Neural crest cell (in vitro differentiated cells): ENCODE results near the gene SPINK8. TPM values are rescaled to one million over a fixed set of nuclear protein-coding genes. Genes with fewer than 3 reads are reported as not detected.
"Not testable (repeated sequence)": the region's sequence is repeated elsewhere in the genome, so short reads cannot be mapped to it uniquely, and the experiment has no call there.

Experiments
- DNase-seq: peaks from one replicate; pipeline ENCODE4 v3.0.0; 2021; ENCODE audit warnings: low read depth, mixed read lengths, low spot score
- H3K27ac Mint-ChIP-seq: one replicate; pipeline ENCODE4 v1.8.0; 2021; ENCODE audit warnings: mild to moderate bottlenecking, mixed read lengths; ENCODE audit not compliant: unreplicated experiment
- H3K27me3 Mint-ChIP-seq: 2 replicates; pipeline ENCODE4 v1.8.0; 2021; ENCODE audit warnings: low read depth, mild to moderate bottlenecking, mixed read lengths
- H3K36me3 Mint-ChIP-seq: 2 replicates; pipeline ENCODE4 v1.8.0; 2021; ENCODE audit warnings: low read depth, mild to moderate bottlenecking, mixed read lengths
- H3K4me1 Mint-ChIP-seq: 2 replicates; pipeline ENCODE4 v1.8.0; 2021; ENCODE audit warnings: mixed read lengths
- H3K4me3 Mint-ChIP-seq: one replicate; pipeline ENCODE4 v1.8.0; 2021; ENCODE audit warnings: mild to moderate bottlenecking, mixed read lengths
- H3K9me3 Mint-ChIP-seq: 2 replicates; pipeline ENCODE4 v1.8.0; 2021; ENCODE audit warnings: mixed read lengths
- CTCF ChIP-seq: fragments of 200-600 bp; sonication (generic); conservative IDR thresholded peaks from 2 replicates; pipeline ENCODE4 v1.5.0; 2021; ENCODE audit warnings: antibody characterized with exemption, mild to moderate bottlenecking
- total RNA-seq: library from RNA; stranded (reverse); gene quantifications from 2 replicates; pipeline ENCODE4 v1.2.1, GENCODE V29; 2021

SPINK8 gene
- total RNA-seq, 1 donor from 2014 or later: not detected

DNA sequence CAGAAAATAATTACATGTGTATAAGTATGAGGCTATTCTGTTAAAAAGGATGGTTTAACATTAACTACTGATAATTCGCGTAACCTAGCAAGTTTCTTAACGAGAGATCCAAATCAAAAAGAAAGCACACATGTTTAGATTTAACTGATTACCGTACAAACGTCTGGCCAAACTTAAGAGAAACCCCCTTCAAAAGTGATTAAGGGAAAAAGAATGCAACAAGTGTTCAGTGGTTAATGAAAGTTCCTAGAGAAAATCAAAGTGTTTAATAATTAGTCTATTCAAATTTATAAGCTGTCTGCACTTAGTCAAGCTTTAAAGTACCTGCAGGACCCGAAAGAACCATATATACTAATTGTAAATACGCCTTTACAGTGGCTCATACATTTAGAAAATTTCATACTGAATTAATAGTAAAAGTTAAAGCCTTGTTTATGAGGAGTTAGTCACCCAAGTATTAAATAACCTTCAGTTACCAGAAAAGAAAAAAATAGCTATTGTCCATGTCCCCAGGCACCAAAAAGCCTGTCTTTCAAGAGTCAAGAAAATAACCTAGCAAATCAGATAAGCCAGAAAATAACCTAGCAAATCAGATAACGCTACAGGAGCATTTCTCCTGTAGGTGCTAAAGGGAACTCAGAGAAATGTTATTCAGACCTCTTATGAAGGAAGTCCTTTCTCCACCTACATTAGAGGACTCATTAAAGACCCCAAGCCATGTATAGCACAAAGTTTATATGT is 58.0 kb downstream of the SPINK8 start:
- no peak for TF ChIP-seq CTCF
- Mint-ChIP-seq H3K36me3 (peaks cover 20% of the 10 kb centered on the region), H3K27me3 (no peaks in the 10 kb centered on the region), H3K4me1 (peaks cover 16% of the 10 kb centered on the region), H3K27ac (no peak overlapping the region), H3K4me3 (no peak overlapping the region), H3K9me3 (no peaks in the 10 kb centered on the region)
- no peak for DNase-seq

DNA sequence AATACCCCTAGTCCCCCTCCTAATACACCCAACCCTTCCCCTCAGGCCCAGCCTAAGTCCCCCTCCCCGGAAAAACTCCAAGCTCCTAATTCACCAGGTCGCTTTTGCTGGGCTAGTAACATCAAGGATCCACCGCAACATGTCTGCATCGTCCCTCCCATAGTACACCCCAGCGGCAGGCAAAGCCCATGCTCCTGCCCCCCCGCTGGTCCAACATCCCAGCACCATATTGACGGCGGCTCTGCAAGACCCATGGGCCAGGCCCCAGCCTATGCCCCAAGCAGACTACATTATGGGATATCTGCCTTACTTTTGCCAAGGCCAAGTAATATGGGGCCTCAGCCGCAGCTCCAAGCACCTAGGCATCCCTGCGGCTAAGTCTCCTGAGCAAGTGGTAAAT is 59.0 kb downstream of the SPINK8 start:
- H3K27me3 Mint-ChIP-seq: no peaks in the 10 kb centered on the region
- no peaks in the 10 kb centered on the region for H3K9me3 Mint-ChIP-seq
- no peak overlapping the region for H3K4me3 Mint-ChIP-seq
- no peak for DNase-seq
- peaks cover 28% of the 10 kb centered on the region for H3K36me3 Mint-ChIP-seq
- no peak for TF ChIP-seq CTCF
- H3K4me1 Mint-ChIP-seq: peaks cover 16% of the 10 kb centered on the region
- H3K27ac Mint-ChIP-seq: no peak overlapping the region

DNA sequence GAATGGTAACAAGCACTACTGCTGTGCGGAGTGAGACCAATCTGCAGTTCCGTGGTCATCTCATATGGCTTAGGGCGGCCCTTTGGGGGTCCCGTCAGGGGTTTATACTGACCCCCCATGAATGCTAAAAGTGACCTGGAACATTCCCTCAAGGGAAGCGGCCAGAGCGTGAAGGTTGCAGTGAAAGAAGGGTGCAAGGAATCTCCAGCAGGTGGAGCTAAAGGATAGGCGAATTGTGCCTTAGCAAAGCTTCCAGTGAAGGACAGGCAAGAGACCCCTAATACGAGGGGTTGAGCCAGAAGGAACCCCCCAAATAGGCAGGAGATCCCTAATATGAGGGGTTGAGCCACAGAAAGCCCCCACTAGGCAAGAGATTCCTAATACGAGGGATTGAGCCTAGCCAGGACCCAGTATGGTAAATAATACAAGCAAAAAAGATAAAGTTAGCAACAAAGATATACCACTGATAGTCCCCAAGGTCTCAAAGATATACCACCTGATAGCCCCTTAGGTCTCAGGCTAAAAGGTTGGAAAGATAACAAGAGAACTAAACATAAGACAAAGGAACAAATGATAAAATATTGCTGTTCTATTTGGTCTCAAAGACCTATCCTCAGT is 59.8 kb downstream of the SPINK8 start:
- H3K4me1 Mint-ChIP-seq: peaks cover 17% of the 10 kb centered on the region
- peak; percentile 85 for TF ChIP-seq CTCF
- peak; percentile 64 for DNase-seq
- no peaks in the 10 kb centered on the region for H3K9me3 Mint-ChIP-seq
- H3K27me3 Mint-ChIP-seq: no peaks in the 10 kb centered on the region
- no peak overlapping the region for H3K27ac Mint-ChIP-seq
- peak overlapping the region; percentile 0 for H3K4me3 Mint-ChIP-seq
- H3K36me3 Mint-ChIP-seq: peaks cover 34% of the 10 kb centered on the region

DNA sequence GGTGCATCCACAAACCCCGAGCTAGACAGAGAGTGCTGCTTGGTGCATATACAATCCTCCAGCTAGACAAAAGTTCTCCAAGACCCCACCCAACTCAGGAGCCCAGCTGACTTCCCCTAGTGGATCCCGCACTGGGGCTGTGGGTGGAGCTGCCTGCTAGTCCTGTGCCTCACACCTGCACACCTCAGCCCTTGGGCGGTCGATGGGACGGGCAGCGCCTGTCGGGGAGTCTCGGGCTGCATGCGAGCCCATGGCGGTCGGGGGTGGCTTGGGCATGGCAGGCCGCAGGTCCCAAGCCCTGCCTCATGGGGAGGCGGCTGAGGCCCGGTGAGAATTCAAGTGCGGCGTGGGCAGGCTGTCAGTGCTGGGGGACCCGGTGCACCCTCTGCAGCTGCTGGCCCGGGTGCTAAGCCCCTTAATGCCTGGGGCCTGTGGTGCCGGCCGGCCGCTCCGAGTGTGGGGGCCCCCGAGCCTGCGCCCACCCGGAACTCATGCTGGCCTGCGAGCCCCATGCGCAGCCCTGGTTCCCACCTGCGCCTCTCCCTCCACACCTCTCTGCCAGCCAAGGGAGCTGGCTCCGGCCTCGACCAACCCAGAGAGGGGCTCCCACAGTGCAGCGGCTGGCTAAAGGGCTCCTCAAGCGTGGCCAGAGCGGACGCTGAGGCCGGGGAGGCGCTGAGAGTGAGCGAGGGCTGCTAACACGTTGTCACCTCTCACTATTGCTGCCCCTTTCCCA is 61.5 kb downstream of the SPINK8 start:
- H3K27ac Mint-ChIP-seq: no peak overlapping the region
- no peak overlapping the region for H3K4me3 Mint-ChIP-seq
- no peaks in the 10 kb centered on the region for H3K27me3 Mint-ChIP-seq
- no peak for TF ChIP-seq CTCF
- H3K4me1 Mint-ChIP-seq: peaks cover 22% of the 10 kb centered on the region
- H3K9me3 Mint-ChIP-seq: no peaks in the 10 kb centered on the region
- H3K36me3 Mint-ChIP-seq: peaks cover 45% of the 10 kb centered on the region
- DNase-seq: no peak

- DNase-seq, H3K4me3 Mint-ChIP-seq, H3K27ac Mint-ChIP-seq, H3K9me3 Mint-ChIP-seq, H3K27me3 Mint-ChIP-seq: not testable (repeated sequence)
- Mint-ChIP-seq H3K36me3 (peaks cover 45% of the 10 kb centered on the region), H3K4me1 (peaks cover 17% of the 10 kb centered on the region)
Observed at GRCh38 chr3:48271223-48271622, 62.2 kb downstream of the SPINK8 start.
